BLaER1 (cell line): ENCODE results near the gene SPSB3.
A peak's percentile ranks its signal among the peaks of the same experiment; 100 is the strongest.

ENCODE experiments used
- H3K27ac ChIP-seq: shearing (Covaris generic); formaldehyde crosslinking; 2 replicates; pipeline ENCODE4 v1.8.1; 2022
- H3K27me3 ChIP-seq: shearing (Covaris generic); formaldehyde crosslinking; 2 replicates; pipeline ENCODE4 v1.8.1; 2022
- H3K36me3 ChIP-seq: shearing (Covaris generic); formaldehyde crosslinking; 2 replicates; pipeline ENCODE4 v1.8.1; 2022
- H3K4me1 ChIP-seq: shearing (Covaris generic); formaldehyde crosslinking; 2 replicates; pipeline ENCODE4 v1.8.1; 2022
- H3K4me2 ChIP-seq: shearing (Covaris generic); formaldehyde crosslinking; 2 replicates; pipeline ENCODE4 v1.8.1; 2022
- H3K4me3 ChIP-seq: shearing (Covaris generic); formaldehyde crosslinking; 2 replicates; pipeline ENCODE4 v1.8.1; 2022
- H3K9ac ChIP-seq: shearing (Covaris generic); formaldehyde crosslinking; 2 replicates; pipeline ENCODE4 v1.8.1; 2022
- H3K9me3 ChIP-seq: shearing (Covaris generic); formaldehyde crosslinking; 2 replicates; pipeline ENCODE4 v1.8.1; 2022
- H4K20me1 ChIP-seq: shearing (Covaris generic); formaldehyde crosslinking; 2 replicates; pipeline ENCODE4 v1.8.1; 2022
- Cebpa-rat ChIP-seq: shearing (Covaris generic); IDR thresholded peaks from 2 replicates; pipeline ENCODE4 v1.8.1; 2022

SPSB3 gene

GRCh38 chr16:1781254-1781653 lies 1.1 kb downstream of the SPSB3 start:
- Histone ChIP-seq H3K9ac (peak overlapping the region; percentile 94), H3K4me2 (peak overlapping the region; percentile 97), H4K20me1 (peaks cover 94% of the 10 kb centered on the region), H3K27ac (peak overlapping the region; percentile 87; the same call in 1 of the 2 replicates), H3K4me1 (peaks cover 40% of the 10 kb centered on the region), H3K36me3 (peaks cover 66% of the 10 kb centered on the region), H3K9me3 (no peaks in the 10 kb centered on the region), H3K27me3 (no peaks in the 10 kb centered on the region), H3K4me3 (peak overlapping the region; percentile 97)
- no peak for TF ChIP-seq Cebpa-rat

GRCh38 chr16:1780677-1781072 lies 1.7 kb downstream of the SPSB3 start:
- peaks cover 66% of the 10 kb centered on the region for H3K36me3 ChIP-seq
- H4K20me1 ChIP-seq: peaks cover 94% of the 10 kb centered on the region
- no peak for TF ChIP-seq Cebpa-rat
- peaks cover 45% of the 10 kb centered on the region for H3K4me1 ChIP-seq
- no peaks in the 10 kb centered on the region for H3K27me3 ChIP-seq
- no peaks in the 10 kb centered on the region for H3K9me3 ChIP-seq
- H3K27ac ChIP-seq: no peak overlapping the region
- 0 out of 2 replicates have a peak overlapping the region, but pooled peaks have one; percentile 94 for H3K9ac ChIP-seq
- H3K4me2 ChIP-seq: peak overlapping the region; percentile 97; the same call in 1 of the 2 replicates
- peak overlapping the region; percentile 97; the same call in 1 of the 2 replicates for H3K4me3 ChIP-seq

- H3K4me2 ChIP-seq: no peak overlapping the region
- no peaks in the 10 kb centered on the region for H3K9me3 ChIP-seq
- H3K9ac ChIP-seq: no peak overlapping the region
- H4K20me1 ChIP-seq: peaks cover 94% of the 10 kb centered on the region
- TF ChIP-seq Cebpa-rat: no peak
- peaks cover 66% of the 10 kb centered on the region for H3K36me3 ChIP-seq
- H3K27me3 ChIP-seq: no peaks in the 10 kb centered on the region
- no peak overlapping the region for H3K27ac ChIP-seq
- no peak overlapping the region for H3K4me3 ChIP-seq
- H3K4me1 ChIP-seq: peaks cover 52% of the 10 kb centered on the region
These were observed 2.4 kb downstream of the SPSB3 start for GRCh38 chr16:1779741-1780676.

DNA sequence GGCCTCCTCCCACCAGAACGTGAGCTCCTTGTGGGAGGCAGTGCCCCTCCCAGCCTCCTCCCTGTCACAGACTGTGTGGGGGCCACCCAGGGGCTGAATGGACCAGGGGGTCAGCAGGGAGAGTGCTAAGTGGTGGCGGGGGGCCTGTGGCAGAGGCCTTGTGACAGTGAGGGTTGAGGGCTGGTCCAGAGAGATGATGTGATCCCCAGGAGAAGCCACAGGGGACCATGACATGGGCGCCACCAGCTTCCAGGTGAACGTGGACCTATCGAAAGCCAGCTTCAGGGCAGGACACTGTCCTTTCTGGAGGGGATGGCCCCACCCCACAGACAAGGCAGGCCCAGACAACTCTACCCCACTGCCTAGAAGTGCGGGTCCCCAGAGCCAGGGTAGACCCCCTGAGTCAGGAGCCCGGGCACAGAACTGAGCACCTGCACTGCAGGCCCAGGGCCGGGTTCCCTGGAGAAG lies 3.1 kb downstream of the SPSB3 start:
- Histone ChIP-seq H3K9ac (0 out of 2 replicates have a peak overlapping the region, but pooled peaks have one; percentile 10), H3K27ac (no peak overlapping the region), H3K4me3 (no peak overlapping the region), H4K20me1 (peaks cover 94% of the 10 kb centered on the region), H3K27me3 (no peaks in the 10 kb centered on the region), H3K36me3 (peaks cover 66% of the 10 kb centered on the region), H3K4me1 (peaks cover 53% of the 10 kb centered on the region), H3K4me2 (no peak overlapping the region), H3K9me3 (no peaks in the 10 kb centered on the region)
- no peak for TF ChIP-seq Cebpa-rat

DNA sequence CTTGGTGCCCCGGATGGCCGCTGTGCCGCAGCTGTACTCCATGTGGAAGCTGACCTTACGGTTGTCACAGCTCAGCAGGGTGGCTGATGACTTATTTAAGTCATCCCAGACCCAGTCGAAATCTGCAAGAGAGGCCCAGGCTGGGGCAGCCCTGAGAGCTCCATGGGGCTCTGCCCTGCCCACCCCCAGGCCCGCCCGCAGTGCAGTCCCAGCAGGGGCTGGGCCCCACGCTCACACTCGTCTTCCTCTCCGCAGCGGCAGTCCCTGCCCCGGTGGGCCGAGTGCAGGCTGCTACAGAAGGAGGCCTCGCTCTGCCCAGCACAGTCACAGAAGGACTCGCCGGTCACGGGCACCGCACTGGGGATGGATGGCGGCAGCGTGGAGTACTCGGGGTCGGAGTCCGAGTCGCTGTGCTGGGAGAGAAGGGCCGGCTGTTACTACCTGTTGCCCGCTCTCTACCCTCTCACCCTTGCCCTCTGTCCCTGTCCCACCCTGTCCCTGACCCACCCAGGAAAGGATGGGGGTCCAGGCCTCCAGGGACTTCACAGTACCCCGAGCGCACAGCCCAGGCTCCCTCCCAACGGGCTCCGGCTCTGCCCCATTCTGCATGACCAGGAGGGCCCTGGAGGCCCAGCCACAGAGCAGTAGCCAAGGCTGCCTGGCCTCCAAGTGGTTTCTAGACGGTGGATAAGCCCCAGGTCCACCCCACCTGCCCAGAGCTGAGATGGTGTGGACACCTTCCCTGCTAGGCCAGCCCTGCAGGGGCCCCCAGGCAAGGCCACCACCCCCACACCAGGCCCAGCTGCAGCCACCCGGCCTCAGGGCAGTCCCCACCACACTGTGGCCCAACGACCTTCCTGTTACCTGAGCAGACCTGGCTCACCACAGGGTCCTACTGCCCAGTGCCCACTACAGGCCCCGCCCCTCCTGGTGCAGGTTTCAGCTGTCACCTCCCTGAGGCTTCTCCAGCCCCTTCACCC lies 3.9 kb downstream of the SPSB3 start:
- Histone ChIP-seq H3K9me3 (no peaks in the 10 kb centered on the region), H3K4me2 (no peak overlapping the region), H3K4me3 (no peak overlapping the region), H4K20me1 (peaks cover 94% of the 10 kb centered on the region), H3K27me3 (no peaks in the 10 kb centered on the region), H3K9ac (peak overlapping the region; percentile 15; the same call in 1 of the 2 replicates), H3K4me1 (peaks cover 50% of the 10 kb centered on the region), H3K27ac (no peak overlapping the region), H3K36me3 (peaks cover 66% of the 10 kb centered on the region)
- no peak for TF ChIP-seq Cebpa-rat

- peaks cover 49% of the 10 kb centered on the region for H3K4me1 ChIP-seq
These were observed 4.8 kb downstream of the SPSB3 start for GRCh38 chr16:1777375-1778199.

DNA sequence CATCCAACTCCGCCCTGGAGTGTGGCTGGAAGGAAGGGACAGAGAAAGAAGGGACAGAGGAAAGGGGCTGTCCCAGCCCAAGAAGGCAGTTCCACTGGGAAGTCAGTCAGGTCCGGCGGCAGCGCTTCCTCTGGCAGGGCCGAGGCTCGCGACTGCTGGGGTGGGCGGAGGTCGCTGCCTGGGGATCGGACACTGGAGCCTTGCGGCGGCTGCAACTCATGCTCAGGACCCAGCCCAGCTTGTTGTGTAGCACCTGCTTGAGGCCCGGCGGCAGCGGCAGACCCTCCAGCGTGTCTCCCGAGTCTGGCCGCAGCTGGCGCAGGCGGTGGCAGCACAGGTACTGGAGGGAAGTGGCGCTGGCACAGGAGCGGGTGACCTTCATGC lies 5.4 kb downstream of the SPSB3 start:
- peak overlapping the region; percentile 7; the same call in 1 of the 2 replicates for H3K4me2 ChIP-seq
- TF ChIP-seq Cebpa-rat: no peak
- H4K20me1 ChIP-seq: peaks cover 85% of the 10 kb centered on the region
- no peaks in the 10 kb centered on the region for H3K9me3 ChIP-seq
- 0 out of 2 replicates have a peak overlapping the region, but pooled peaks have one; percentile 10 for H3K9ac ChIP-seq
- H3K4me3 ChIP-seq: no peak overlapping the region
- no peak overlapping the region for H3K27ac ChIP-seq
- peaks cover 49% of the 10 kb centered on the region for H3K4me1 ChIP-seq
- peaks cover 66% of the 10 kb centered on the region for H3K36me3 ChIP-seq
- H3K27me3 ChIP-seq: no peaks in the 10 kb centered on the region

More at GRCh38 chr16:1777375-1778199, 4.8 kb downstream of the SPSB3 start:
- 0 out of 2 replicates have a peak overlapping the region, but pooled peaks have one; percentile 15 for H3K9ac ChIP-seq
- no peak overlapping the region for H3K27ac ChIP-seq
- no peak for TF ChIP-seq Cebpa-rat
- peaks cover 88% of the 10 kb centered on the region for H4K20me1 ChIP-seq
- H3K9me3 ChIP-seq: no peaks in the 10 kb centered on the region
- peaks cover 66% of the 10 kb centered on the region for H3K36me3 ChIP-seq
- no peak overlapping the region for H3K4me3 ChIP-seq
- no peak overlapping the region for H3K4me2 ChIP-seq
- H3K27me3 ChIP-seq: no peaks in the 10 kb centered on the region

DNA sequence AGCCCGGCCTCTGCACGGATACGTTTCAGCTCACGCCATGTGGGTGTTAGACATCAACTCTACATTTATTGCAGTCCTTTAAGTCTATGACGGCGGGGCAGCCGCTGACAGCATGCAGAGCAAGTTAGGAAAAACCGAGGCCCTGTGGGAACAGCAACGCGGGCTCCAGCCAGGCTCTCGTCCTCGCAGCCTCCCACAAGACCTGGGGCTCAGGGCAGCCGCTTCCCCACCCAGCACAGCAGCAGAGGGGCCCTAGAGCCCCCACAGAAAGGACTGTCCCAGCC lies 5.8 kb downstream of the SPSB3 start:
- H3K27ac ChIP-seq: no peak overlapping the region
- peaks cover 66% of the 10 kb centered on the region for H3K36me3 ChIP-seq
- peaks cover 47% of the 10 kb centered on the region for H3K4me1 ChIP-seq
- peaks cover 81% of the 10 kb centered on the region for H4K20me1 ChIP-seq
- no peak for TF ChIP-seq Cebpa-rat
- no peaks in the 10 kb centered on the region for H3K9me3 ChIP-seq
- H3K9ac ChIP-seq: 0 out of 2 replicates have a peak overlapping the region, but pooled peaks have one; percentile 10
- H3K27me3 ChIP-seq: no peaks in the 10 kb centered on the region
- peak overlapping the region; percentile 7; the same call in 1 of the 2 replicates for H3K4me2 ChIP-seq
- no peak overlapping the region for H3K4me3 ChIP-seq
